Kidney tubule cell (primary cell): ENCODE results near the gene CCDC87.
"Not testable (repeated sequence)": the region's sequence is repeated elsewhere in the genome, so short reads cannot be mapped to it uniquely, and the experiment has no call there.

Experiments
- DNase-seq: peaks from one replicate; pipeline ENCODE4 v3.0.0-alpha.2; 2018; ENCODE audit warnings: low spot score

Gene CCDC87

GRCh38 chr11:66592457-66593302, at the start of gene CCDC87, which contains the start of gene CCS:
Gene CCDC87, minus strand, starts transcription at chr11:66593063. Its CDS starts 48 bp downstream, at chr11:66593015.
Gene CCS, plus strand, starts transcription at chr11:66593185. Its CDS starts 77 bp downstream, at chr11:66593262.
- peak; percentile 95 for DNase-seq

- no peak for DNase-seq
Observed at GRCh38 chr11:66641834-66642233, 49.0 kb upstream of the CCDC87 start.

- not testable (repeated sequence) for DNase-seq
Observed at GRCh38 chr11:66639814-66640340, 47.0 kb upstream of the CCDC87 start.

- DNase-seq = peak; percentile 46
Observed at GRCh38 chr11:66639066-66639813, 46.4 kb upstream of the CCDC87 start.

GRCh38 chr11:66638177-66639065, 45.6 kb upstream of the CCDC87 start, which contains the start of gene RBM4:
Gene RBM4, plus strand, starts transcription at chr11:66638703. Its CDS starts 1,009 bp downstream, at chr11:66639712.
- peak; percentile 100 for DNase-seq

- no peak for DNase-seq
Observed at GRCh38 chr11:66637557-66638176, 44.8 kb upstream of the CCDC87 start.

- DNase-seq = no peak
Observed at GRCh38 chr11:66636411-66636810, 43.5 kb upstream of the CCDC87 start.

GRCh38 chr11:66632952-66633351, 40.1 kb upstream of the CCDC87 start:
- no peak for DNase-seq

- DNase-seq = no peak
Observed at GRCh38 chr11:66631883-66632282, 39.0 kb upstream of the CCDC87 start.

- DNase-seq = no peak
Observed at GRCh38 chr11:66629356-66629755, 36.5 kb upstream of the CCDC87 start.

- no peak for DNase-seq
Observed at GRCh38 chr11:66628061-66628603, 35.3 kb upstream of the CCDC87 start.

- DNase-seq = no peak
Observed at GRCh38 chr11:66626926-66627325, 34.1 kb upstream of the CCDC87 start.

- no peak for DNase-seq
Observed at GRCh38 chr11:66626382-66626781, 33.5 kb upstream of the CCDC87 start.

GRCh38 chr11:66625752-66626149, 32.9 kb upstream of the CCDC87 start:
- no peak for DNase-seq

GRCh38 chr11:66625041-66625751, 32.3 kb upstream of the CCDC87 start:
- DNase-seq = no peak

- DNase-seq = no peak
Observed at GRCh38 chr11:66624450-66624849, 31.6 kb upstream of the CCDC87 start.

- DNase-seq = peak; percentile 44
Observed at GRCh38 chr11:66619080-66619554, 26.3 kb upstream of the CCDC87 start.

- peak; percentile 75 for DNase-seq
Observed at GRCh38 chr11:66617155-66617834, 24.4 kb upstream of the CCDC87 start.

- peak; percentile 99 for DNase-seq
Observed at GRCh38 chr11:66616379-66617154, 23.7 kb upstream of the CCDC87 start, which contains the start of gene RBM14. Gene RBM14, plus strand, starts transcription at chr11:66616630. Its CDS starts 91 bp downstream, at chr11:66616721.
